ENCODE data around the gene TMEM115. TPM values are rescaled to one million over a fixed set of nuclear protein-coding genes. Genes with fewer than 3 reads are reported as not detected.
A peak's percentile ranks its signal among the peaks of the same experiment; 100 is the strongest.

Gene TMEM115
- total and polyA plus RNA-seq, 2 of the 13 experiments (the other 11 are each of a cell fraction or from before 2014, with no cell fraction given), result 22.1 to 30.7 TPM

DNA sequence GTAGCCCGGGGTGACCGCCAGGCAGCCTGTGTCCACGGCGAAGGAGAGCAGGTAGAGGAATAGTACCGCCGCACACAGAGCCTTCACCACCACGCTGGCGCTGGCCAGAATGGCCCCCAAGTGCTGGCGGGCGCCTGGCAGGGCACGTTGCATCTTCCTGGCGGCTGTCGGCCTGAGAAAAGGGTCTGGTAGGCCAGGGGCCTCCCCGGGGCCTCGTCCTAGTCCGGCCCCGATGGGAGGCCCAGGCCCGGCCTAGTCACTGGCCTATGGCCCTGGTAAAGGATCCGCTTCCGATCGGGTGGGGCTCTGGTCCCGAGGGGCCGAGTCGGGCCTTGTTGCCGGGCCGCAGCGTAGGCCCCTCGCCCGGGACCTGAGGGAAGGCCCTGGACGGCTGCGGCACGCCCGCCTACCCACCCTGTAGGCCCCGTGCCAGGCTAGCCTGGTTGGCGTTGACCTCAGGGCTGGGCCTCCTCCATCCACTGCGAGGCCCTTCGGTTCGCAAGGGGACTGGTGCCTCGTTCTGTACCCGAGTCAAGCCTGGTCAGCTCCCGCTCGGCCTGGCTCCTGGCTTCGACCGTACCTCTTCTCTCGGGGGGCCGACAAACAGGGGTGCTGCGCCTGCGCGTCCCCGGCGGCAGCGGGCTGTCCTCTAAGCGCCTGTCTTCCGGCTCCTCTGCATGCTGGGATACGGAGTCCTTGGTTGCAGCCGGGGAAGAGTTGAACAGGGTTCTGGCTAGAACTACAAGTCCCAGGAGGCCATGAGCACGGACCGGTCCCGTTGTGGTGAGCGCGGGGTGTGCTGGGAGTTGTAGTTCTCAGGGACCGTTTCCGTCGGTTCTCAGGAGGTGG, at the start of gene TMEM115 (continued):
- no peak for TF ChIP-seq FOXJ3 (CRISPR knock-in tag; IDR thresholded peaks at IDR 0.05; ENCODE audit: borderline replicate concordance)
- peak; percentile 2; the same call in 1 of the 2 replicates for TF ChIP-seq NFE2L2 (IDR thresholded peaks at IDR 0.05; ENCODE audit: low read length)
- TF ChIP-seq RBFOX2 (IDR thresholded peaks at IDR 0.05; ENCODE audit: low read depth, low read length), result peak; percentile 89
- no peak for TF ChIP-seq ZNF20 (CRISPR knock-in tag; IDR thresholded peaks at IDR 0.05)
- no peak for TF ChIP-seq ZNF441 (CRISPR knock-in tag; IDR thresholded peaks at IDR 0.05; ENCODE audit: borderline replicate concordance)
- peak; percentile 80; the same call in 1 of the 2 replicates for TF ChIP-seq DMAP1 (CRISPR knock-in tag; IDR thresholded peaks at IDR 0.05)
- no peak for TF ChIP-seq MAZ (IDR thresholded peaks at IDR 0.05; ENCODE audit: borderline replicate concordance, low read depth, low read length)
- peak; percentile 88 for TF ChIP-seq MAZ (CRISPR knock-in tag; IDR thresholded peaks at IDR 0.05; ENCODE audit: low read depth)
- TF ChIP-seq TOPORS (CRISPR knock-in tag; IDR thresholded peaks at IDR 0.05), result 0 out of 2 replicates have a peak, but pooled peaks have one; percentile 57
- TF ChIP-seq ZNF761 (CRISPR knock-in tag; conservative IDR thresholded peaks at IDR 0.05), result no peak
- TF ChIP-seq, protein P1, sequence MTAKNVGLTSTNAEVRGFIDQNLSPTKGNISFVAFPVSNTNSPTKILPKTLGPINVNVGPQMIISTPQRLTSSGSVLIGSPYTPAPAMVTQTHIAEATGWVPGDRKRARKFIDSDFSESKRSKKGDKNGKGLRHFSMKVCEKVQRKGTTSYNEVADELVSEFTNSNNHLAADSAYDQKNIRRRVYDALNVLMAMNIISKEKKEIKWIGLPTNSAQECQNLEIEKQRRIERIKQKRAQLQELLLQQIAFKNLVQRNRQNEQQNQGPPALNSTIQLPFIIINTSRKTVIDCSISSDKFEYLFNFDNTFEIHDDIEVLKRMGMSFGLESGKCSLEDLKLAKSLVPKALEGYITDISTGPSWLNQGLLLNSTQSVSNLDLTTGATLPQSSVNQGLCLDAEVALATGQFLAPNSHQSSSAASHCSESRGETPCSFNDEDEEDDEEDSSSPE (CRISPR knock-in tag; IDR thresholded peaks at IDR 0.05), result peak; percentile 42; the same call in 1 of the 2 replicates
- TF ChIP-seq ZFP41 (CRISPR knock-in tag; IDR thresholded peaks at IDR 0.05; ENCODE audit: borderline replicate concordance), result peak; percentile 58; the same call in 1 of the 2 replicates
- TF ChIP-seq HMG20A (CRISPR knock-in tag; IDR thresholded peaks at IDR 0.05; ENCODE audit: borderline replicate concordance), result no peak
- TF ChIP-seq ZNF883 (CRISPR knock-in tag; IDR thresholded peaks at IDR 0.05; ENCODE audit: not compliant biosample characterization), result peak; percentile 45
- TF ChIP-seq SP2 (CRISPR knock-in tag; IDR thresholded peaks at IDR 0.05), result 0 out of 2 replicates have a peak, but pooled peaks have one; percentile 1
- TF ChIP-seq, protein P2, sequence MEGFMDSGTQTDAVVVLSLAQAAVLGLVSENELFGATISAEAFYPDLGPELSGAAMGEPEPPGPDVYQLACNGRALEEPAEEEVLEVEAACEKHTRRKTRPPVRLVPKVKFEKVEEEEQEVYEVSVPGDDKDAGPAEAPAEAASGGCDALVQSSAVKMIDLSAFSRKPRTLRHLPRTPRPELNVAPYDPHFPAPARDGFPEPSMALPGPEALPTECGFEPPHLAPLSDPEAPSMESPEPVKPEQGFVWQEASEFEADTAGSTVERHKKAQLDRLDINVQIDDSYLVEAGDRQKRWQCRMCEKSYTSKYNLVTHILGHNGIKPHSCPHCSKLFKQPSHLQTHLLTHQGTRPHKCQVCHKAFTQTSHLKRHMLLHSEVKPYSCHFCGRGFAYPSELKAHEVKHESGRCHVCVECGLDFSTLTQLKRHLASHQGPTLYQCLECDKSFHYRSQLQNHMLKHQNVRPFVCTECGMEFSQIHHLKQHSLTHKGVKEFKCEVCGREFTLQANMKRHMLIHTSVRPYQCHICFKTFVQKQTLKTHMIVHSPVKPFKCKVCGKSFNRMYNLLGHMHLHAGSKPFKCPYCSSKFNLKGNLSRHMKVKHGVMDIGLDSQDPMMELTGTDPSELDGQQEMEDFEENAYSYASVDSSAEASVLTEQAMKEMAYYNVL (CRISPR knock-in tag; IDR thresholded peaks at IDR 0.05; ENCODE audit: borderline replicate concordance), result no peak
- peak; percentile 81; the same call in 1 of the 2 replicates for TF ChIP-seq ZNF616 (CRISPR knock-in tag; IDR thresholded peaks at IDR 0.05; ENCODE audit: low read depth)
- TF ChIP-seq TMF1 (CRISPR knock-in tag; IDR thresholded peaks at IDR 0.05; ENCODE audit: low read depth), result no peak; the same call in 1 of the 2 replicates
- TF ChIP-seq DNMT3B (CRISPR knock-in tag; conservative IDR thresholded peaks at IDR 0.05), result peak; percentile 58; the same call in 1 of the 2 replicates
- no peak for TF ChIP-seq NFIB (CRISPR knock-in tag; IDR thresholded peaks at IDR 0.05; ENCODE audit: borderline replicate concordance)
- TF ChIP-seq YEATS2 (CRISPR knock-in tag; IDR thresholded peaks at IDR 0.05; ENCODE audit: borderline replicate concordance), result peak; percentile 86
- TF ChIP-seq ARNT (IDR thresholded peaks at IDR 0.05), result no peak
- no peak for TF ChIP-seq ZNF207 (IDR thresholded peaks at IDR 0.05; ENCODE audit: borderline replicate concordance)
- TF ChIP-seq HDAC1 (CRISPR knock-in tag; IDR thresholded peaks at IDR 0.05), result peak; percentile 67
- TF ChIP-seq SIN3B (IDR thresholded peaks at IDR 0.05; ENCODE audit: low read length), result no peak
- no peak for TF ChIP-seq ZMYM4 (CRISPR knock-in tag; IDR thresholded peaks at IDR 0.05)
- no peak for TF ChIP-seq PLRG1 (conservative IDR thresholded peaks at IDR 0.05)
- no peak; the same call in 1 of the 2 replicates for TF ChIP-seq HOXD1 (CRISPR knock-in tag; IDR thresholded peaks at IDR 0.05)
- TF ChIP-seq, protein P3, sequence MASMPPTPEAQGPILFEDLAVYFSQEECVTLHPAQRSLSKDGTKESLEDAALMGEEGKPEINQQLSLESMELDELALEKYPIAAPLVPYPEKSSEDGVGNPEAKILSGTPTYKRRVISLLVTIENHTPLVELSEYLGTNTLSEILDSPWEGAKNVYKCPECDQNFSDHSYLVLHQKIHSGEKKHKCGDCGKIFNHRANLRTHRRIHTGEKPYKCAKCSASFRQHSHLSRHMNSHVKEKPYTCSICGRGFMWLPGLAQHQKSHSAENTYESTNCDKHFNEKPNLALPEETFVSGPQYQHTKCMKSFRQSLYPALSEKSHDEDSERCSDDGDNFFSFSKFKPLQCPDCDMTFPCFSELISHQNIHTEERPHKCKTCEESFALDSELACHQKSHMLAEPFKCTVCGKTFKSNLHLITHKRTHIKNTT (CRISPR knock-in tag; IDR thresholded peaks at IDR 0.05), result no peak

Data from HepG2 (cell line).